ENCODE measurements around the gene C1QTNF5.

C1QTNF5 gene

GRCh38 chr11:119389611-119390254 lies 49.0 kb upstream of the C1QTNF5 start:
- POLR2A ChIA-PET = no interaction called here
- Histone ChIP-seq H3K4me1 (ENCODE audit: control insufficient read depth, insufficient read depth, low read length) (no peaks in the 10 kb centered on the region), H3K4me3 (ENCODE audit: low read depth, low read length) (no peak overlapping the region), H3K36me3 (ENCODE audit: control insufficient read depth in 2 of 2, insufficient read depth in 1 of 2, low read length in 2 of 2) (no peaks in the 10 kb centered on the region), H3K9me3 (ENCODE audit: control insufficient read depth, insufficient read depth, low read depth, low read length) (no peaks in the 10 kb centered on the region), H3K27ac (ENCODE audit: extremely low read depth, low read depth, low read length) (no peak overlapping the region)
- CTCF ChIA-PET = interaction anchor here (1.0 to 1.7 kb wide), 3 partner anchors 13 to 85 kb away, joined by 3 to 6 read pairs (median 3); no protein-coding TSS in a partner anchor
- TF ChIP-seq KLF9 (tag by site-specific recombination; IDR thresholded peaks at IDR 0.05; ENCODE audit: low read depth) (no peak), BCL11B (tag by site-specific recombination; IDR thresholded peaks at IDR 0.05; ENCODE audit: low read depth) (no peak), ZNF211 (tag by site-specific recombination; IDR thresholded peaks at IDR 0.05; ENCODE audit: low read depth) (no peak), ZNF132 (tag by site-specific recombination; IDR thresholded peaks at IDR 0.05; ENCODE audit: borderline replicate concordance) (no peak)

DNA sequence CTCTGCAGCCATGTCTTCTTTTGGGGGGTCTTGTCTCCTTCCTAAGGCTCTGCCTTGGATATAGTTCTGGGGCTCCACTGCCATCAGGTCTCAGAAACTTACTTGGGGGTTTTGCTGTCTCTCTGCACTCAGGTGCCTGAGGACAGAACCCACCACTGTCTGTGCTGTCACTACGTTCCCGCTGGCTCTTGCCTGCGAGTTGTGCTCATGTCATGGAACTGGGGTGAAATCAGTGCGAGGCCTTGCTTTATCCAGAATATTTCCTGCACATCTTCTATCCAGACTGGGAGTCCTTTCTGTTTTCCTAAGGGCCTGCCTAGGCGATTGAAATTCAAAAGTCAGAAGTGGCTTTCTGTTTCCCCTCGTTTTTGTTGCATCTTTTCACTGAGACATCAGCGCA lies 47.4 kb upstream of the C1QTNF5 start:
- Histone ChIP-seq H3K36me3 (ENCODE audit: control insufficient read depth in 2 of 2, insufficient read depth in 1 of 2, low read length in 2 of 2) (no peaks in the 10 kb centered on the region), H3K9me3 (ENCODE audit: control insufficient read depth, insufficient read depth, low read depth, low read length) (no peaks in the 10 kb centered on the region), H3K4me1 (ENCODE audit: control insufficient read depth, insufficient read depth, low read length) (no peaks in the 10 kb centered on the region), H3K4me3 (ENCODE audit: low read depth, low read length) (no peak overlapping the region), H3K27ac (ENCODE audit: extremely low read depth, low read depth, low read length) (no peak overlapping the region)
- TF ChIP-seq ZNF248 (tag by site-specific recombination; IDR thresholded peaks at IDR 0.05) (no peak), MYNN (tag by site-specific recombination; IDR thresholded peaks at IDR 0.05; ENCODE audit: borderline replicate concordance) (no peak), ZNF530 (tag by site-specific recombination; IDR thresholded peaks at IDR 0.05; ENCODE audit: low read depth) (no peak), KLF16 (tag by site-specific recombination; IDR thresholded peaks at IDR 0.05) (no peak), YY1 (tag by site-specific recombination; IDR thresholded peaks at IDR 0.05) (no peak), ZNF324 (tag by site-specific recombination; IDR thresholded peaks at IDR 0.05) (no peak), ZSCAN23 (tag by site-specific recombination; IDR thresholded peaks at IDR 0.05) (no peak), TCF7L2 (IDR thresholded peaks at IDR 0.05; ENCODE audit: borderline replicate concordance, low read depth, low read length) (no peak), KLF7 (tag by site-specific recombination; IDR thresholded peaks at IDR 0.05; ENCODE audit: borderline replicate concordance) (no peak), ZNF558 (tag by site-specific recombination; IDR thresholded peaks at IDR 0.05) (no peak), INSM2 (tag by site-specific recombination; IDR thresholded peaks at IDR 0.05) (no peak)
- TF ChIP-seq, protein P1, sequence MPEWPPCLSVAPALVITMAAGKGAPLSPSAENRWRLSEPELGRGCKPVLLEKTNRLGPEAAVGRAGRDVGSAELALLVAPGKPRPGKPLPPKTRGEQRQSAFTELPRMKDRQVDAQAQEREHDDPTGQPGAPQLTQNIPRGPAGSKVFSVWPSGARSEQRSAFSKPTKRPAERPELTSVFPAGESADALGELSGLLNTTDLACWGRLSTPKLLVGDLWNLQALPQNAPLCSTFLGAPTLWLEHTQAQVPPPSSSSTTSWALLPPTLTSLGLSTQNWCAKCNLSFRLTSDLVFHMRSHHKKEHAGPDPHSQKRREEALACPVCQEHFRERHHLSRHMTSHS (tag by site-specific recombination; IDR thresholded peaks at IDR 0.05) = no peak
- TF ChIP-seq, protein P2, sequence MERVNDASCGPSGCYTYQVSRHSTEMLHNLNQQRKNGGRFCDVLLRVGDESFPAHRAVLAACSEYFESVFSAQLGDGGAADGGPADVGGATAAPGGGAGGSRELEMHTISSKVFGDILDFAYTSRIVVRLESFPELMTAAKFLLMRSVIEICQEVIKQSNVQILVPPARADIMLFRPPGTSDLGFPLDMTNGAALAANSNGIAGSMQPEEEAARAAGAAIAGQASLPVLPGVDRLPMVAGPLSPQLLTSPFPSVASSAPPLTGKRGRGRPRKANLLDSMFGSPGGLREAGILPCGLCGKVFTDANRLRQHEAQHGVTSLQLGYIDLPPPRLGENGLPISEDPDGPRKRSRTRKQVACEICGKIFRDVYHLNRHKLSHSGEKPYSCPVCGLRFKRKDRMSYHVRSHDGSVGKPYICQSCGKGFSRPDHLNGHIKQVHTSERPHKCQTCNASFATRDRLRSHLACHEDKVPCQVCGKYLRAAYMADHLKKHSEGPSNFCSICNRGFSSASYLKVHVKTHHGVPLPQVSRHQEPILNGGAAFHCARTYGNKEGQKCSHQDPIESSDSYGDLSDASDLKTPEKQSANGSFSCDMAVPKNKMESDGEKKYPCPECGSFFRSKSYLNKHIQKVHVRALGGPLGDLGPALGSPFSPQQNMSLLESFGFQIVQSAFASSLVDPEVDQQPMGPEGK (tag by site-specific recombination; IDR thresholded peaks at IDR 0.05) = no peak
- TF ChIP-seq, protein P3, sequence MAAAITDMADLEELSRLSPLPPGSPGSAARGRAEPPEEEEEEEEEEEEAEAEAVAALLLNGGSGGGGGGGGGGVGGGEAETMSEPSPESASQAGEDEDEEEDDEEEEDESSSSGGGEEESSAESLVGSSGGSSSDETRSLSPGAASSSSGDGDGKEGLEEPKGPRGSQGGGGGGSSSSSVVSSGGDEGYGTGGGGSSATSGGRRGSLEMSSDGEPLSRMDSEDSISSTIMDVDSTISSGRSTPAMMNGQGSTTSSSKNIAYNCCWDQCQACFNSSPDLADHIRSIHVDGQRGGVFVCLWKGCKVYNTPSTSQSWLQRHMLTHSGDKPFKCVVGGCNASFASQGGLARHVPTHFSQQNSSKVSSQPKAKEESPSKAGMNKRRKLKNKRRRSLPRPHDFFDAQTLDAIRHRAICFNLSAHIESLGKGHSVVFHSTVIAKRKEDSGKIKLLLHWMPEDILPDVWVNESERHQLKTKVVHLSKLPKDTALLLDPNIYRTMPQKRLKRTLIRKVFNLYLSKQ (tag by site-specific recombination; IDR thresholded peaks at IDR 0.05; ENCODE audit: borderline replicate concordance) = no peak
- ChIA-PET CTCF (no interaction called here), POLR2A (no interaction called here)
